Superior temporal gyrus (tissue), 1 donor: ENCODE data around the gene CPSF2.

ENCODE experiments used
- DNase-seq: peaks from one replicate; pipeline ENCODE4 v3.0.0-alpha.2; 2016; ENCODE audit errors: extremely low spot score

The CPSF2 gene

DNA sequence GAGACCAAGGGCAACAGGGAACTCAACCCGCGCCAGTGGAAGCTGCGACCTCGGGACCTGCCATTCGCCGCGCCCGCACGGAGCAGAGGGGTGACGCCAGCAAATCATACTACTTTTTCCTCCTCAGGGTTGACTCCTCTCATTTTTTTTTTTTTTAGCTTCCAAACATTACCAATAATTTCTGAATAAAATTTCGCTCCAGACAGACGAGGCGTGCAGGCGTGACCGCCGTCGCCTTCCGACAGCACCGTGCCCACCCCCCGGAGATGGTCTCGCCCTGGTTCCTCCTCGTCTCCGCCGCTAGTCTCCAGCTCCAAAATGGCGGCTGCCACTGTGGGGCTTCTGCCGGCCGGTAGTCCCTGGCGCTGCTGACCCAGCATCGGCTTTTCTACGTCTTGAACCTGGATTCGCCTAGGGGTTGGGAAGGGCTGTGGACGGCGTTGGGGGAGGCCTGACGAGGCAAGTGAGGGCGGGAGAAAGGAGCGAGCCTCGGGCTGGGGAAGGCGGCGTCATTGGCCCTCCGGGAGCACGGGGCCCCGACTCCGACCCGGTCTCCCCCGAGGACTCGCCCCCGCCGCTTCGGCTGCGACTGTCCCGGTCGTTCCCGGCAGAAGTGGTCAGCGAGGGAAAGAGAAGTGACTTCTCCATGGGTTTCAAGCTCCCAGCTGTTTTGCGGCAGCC lies at the start of gene CPSF2, which contains the start of gene NDUFB1:
TSS of gene CPSF2 (plus strand) at position 300 of the 681 bp plus-strand sequence. CDS start 9,016 bp downstream, outside the sequence.
TSS of gene NDUFB1 (minus strand) at position 37 of the 681 bp plus-strand sequence. CDS start 4,069 bp downstream, outside the sequence.
- DNase-seq = peak; percentile 92

DNA sequence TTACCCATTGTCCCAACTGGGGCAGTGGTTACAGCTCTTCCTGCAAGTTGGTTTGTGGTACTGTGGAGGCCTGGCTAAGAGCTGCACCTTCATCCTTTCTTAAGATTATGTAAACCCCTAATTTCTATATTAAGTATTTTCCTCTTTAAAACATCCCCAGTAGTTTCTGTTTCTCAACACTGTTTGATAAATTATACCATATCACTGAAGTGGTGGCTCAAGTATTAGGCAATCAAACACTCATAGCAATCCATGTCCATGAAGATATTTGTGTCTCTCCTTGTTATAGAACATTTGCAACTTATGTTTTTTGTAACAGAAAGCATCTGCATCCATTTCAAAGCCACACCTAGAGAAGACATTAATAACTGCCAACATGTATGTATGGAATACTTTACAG lies 47.2 kb upstream of the CPSF2 start:
- DNase-seq = no peak

DNA sequence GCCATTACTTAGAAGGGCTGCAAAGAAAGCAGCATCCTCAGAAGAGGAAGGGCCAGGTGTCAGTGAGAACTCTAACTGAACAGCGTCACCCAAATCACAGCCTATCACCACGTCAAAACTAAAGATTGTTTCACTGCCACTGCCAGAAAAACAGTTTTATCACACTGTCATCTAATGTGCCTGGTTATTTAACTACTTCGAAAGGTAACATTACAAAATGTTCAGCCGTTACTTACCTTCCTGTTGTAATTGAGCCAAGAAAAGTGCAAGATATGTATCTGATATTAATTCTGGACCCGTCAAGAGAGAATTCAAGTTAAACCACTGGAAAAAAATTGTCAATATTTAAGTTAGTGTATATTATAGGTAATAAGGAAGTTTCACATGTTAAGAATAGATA lies 33.3 kb upstream of the CPSF2 start:
- no peak for DNase-seq

DNA sequence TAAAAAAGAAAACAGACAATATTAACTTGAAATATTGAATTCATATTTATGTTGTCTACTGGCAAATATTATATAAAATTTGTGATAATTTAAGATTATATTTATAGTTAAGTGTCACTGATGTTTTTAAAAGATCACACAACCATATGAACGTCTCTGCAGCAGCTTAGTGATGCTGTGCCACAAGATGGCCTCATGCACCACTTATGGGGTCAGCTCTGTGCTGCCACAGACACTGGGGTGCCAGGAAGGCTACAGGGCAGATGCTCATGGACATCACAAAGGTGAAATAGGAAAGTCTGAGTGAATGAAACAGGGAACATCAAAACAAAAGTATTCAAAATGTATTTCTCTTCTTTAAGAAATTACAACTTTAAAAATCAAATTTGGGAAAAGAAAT lies 28.4 kb upstream of the CPSF2 start:
- DNase-seq = no peak

DNA sequence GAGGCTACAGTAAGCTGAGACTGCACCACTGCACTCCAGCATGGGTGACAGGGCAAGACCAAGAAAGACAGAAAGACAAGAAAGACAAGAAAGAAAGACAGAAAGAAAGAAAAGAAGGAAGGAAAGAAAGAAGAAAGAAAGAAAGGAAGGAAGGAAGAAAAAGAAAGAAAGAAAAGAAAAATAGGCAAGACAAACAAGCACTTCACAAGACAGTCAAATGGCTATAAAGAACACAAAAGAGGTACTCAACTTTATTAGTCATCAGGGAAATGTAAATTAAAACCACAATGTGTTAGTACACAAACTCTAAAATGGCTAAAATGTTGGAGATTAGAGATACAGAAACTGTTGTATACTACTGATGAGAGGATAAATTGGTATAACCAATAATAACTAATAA lies 22.0 kb upstream of the CPSF2 start:
- DNase-seq = no peak

DNA sequence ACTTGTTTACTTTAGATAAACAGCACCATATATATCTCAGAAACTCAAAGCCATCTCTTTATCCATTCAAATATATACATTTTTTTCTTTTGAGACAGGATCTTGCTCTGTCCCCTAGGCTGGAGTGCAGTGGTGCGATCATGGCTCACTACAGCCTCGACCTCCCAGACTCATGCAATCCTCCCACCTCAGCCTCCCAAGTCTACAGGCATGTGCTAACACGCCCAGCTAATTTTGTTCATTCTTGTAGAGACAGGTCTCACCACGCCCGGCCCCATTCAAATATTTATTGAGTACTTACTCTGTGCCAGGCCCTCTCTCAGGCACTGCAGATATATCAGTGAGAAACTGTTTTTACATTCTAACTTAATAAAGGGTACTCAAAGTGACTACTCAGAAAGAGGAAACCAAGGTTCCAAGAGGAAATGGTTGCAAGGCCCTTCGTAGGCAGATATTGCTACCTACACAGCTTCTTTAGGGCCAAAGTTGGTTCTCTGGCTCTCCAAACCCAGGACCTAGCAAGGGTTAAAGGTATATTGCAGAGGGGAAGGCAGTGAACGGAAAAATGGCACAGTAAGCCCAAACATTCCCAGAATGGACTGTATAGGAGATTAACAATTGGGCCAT lies 18.3 kb upstream of the CPSF2 start:
- no peak for DNase-seq

DNA sequence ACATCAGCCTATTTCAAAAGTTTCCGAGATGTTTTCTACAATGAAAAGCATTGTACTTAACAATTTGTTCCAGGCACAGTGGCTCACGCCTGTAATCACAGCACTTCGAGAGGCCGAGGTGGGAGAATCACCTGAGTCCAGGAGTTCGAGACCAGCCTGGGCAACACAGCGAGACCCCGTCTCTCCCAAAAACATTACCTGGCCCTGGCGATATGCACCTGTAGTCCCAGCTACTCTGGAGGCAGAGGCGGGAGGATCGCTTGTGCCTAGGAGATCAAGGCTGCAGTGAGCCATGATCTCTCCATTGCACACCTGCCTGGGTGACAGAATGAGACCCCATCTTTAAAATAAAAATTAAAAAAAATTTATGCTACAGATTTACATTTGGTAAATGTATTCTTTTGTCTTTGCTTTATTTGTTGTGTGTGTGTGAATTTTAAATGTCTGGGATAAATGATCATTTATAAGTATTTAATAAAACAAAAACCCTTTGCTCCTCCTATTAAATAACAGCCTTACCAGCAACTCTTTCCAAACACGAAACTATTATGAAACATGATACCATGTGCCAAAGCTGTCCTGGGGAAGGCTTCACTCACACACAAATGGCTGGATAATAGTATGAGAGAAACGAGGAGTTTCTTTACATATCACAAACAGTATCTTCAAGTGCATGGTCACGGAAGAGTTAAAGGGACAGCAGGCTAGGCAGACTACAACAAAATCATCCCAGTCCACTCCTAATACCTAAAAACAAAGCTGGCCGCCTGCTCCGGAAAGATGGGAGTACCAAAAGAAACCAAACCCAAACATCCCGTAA lies 16.5 kb upstream of the CPSF2 start:
- no peak for DNase-seq

GRCh38 chr14:92105893-92106142 lies 16.0 kb upstream of the CPSF2 start:
- no peak for DNase-seq

DNA sequence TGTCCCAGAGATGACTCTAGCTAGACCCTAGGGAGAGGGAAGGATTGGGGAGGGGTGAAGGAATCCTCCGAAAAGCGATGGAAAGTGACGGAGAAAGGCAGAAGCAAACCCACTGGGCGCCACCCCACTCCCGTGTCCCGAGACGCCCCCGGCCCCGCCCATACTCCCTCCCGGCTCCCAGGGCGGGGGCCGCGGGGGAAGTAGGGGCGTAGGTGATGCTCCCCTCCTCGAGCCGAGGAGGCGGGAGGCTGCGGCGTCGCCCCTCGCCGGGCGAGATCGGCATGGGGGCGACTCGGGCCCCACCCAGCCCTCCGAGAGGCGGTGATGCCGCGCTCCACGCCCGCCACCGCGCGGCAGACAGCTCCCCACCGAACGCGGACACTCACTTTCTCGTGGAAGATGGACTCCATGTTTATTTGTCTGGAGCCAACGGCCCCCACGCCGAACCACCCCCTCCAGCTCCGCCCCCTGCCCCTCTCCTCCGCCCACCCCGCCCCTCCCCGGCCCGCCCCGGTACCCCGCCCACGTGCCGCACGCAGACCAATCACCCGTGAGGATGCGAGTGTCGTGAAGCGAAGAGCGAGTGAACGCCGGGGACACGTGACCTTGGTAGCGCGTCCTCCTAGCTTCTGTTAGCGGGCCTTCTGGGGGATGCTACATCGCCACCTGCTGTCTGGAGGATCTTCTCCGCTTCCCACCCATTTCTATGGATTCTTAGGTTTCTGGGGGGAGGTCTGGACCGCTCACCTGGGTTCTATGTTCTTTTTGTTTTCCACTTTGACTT lies 15.4 kb upstream of the CPSF2 start, which contains the start of gene ATXN3:
TSS of gene ATXN3 (minus strand) at position 440 of the 784 bp plus-strand sequence. CDS start at position 410, 30 bp downstream.
- peak; percentile 98 for DNase-seq

- DNase-seq = no peak
Measured at GRCh38 chr14:92108345-92109254, 13.2 kb upstream of the CPSF2 start.

DNA sequence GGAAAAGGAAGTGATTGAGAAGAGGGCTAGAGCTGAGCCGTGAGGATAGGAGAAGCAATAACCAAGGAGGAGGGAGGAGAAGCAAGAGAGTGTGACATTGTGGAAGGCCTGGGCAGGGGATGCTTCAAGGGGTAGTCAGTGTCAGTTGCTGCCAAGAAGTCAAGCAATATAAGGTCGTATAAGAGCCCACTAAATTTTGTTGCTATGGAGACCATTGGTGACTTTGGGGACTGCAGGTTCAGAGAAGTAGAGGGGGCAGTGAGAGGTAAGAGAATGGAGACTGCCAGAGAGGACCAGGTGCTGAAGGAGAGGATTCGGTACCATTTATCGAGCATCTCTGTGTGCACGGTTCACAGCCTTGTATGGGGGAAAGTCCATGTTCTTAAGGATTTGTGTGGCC lies 12.3 kb upstream of the CPSF2 start:
- no peak for DNase-seq

- peak; percentile 56 for DNase-seq
Measured at GRCh38 chr14:92121207-92121669, 531 bp upstream of the CPSF2 start.

DNA sequence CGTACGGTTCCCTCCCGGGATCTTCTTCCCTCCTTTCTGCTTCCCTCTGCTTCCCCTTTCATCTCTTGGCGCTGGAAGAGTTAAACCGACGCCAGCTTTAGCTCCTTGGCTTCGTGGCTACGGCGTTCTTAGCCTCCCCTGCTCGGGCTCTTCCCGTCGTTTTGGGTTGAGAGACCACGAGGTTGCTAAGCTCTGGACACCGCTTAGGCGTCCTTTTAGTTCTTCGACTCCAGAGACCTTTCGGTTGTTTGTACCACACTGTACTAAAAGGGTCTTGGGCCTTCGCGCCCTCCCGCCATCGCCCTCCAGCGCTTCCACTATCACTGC lies 545 bp downstream of the CPSF2 start:
- peak; percentile 57 for DNase-seq

GRCh38 chr14:92122761-92123160 lies 992 bp downstream of the CPSF2 start:
- no peak for DNase-seq

GRCh38 chr14:92134456-92134855 lies 12.7 kb downstream of the CPSF2 start:
- no peak for DNase-seq

GRCh38 chr14:92135269-92135668 lies 13.5 kb downstream of the CPSF2 start:
- DNase-seq = peak; percentile 68

DNA sequence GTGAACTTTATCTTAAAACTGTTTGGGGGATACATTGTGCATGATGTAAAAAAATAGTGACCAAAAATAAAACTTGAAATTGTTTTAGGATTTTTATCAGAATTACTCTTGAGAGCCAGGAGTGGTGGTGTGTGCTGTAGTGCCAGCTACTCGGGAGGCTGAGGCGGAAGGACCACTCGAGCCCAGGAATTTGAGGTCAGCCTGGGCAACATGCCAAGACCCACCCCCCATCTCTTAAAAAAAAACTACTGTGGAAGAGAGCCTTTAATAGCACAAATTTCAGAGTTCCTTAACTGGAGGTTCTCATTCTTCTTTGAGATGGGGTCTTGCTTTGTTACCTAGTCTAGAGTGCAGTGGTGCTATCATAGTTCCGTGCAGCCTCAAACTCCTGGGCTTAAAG lies 21.5 kb downstream of the CPSF2 start:
- no peak for DNase-seq

DNA sequence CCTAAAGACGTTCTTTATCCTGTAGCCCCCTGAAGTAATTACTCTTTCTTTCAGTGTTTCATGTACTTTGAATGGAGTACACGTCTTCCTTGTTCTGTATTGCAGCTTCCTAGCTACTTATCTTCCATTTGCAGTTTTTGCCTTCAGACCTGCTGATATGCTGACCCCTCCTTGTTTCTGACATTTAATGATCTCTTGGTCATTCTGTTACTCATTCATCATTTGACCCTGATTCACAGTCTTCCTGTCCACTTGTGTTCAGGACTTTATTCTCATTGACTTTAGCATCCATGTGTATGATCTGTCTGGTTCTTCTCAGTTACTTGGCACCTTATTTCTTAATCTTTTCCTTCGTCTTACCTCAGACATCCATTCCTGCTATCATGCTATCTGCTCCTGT lies 22.2 kb downstream of the CPSF2 start:
- no peak for DNase-seq

- DNase-seq = no peak
Measured at GRCh38 chr14:92144708-92145107, 22.9 kb downstream of the CPSF2 start.

DNA sequence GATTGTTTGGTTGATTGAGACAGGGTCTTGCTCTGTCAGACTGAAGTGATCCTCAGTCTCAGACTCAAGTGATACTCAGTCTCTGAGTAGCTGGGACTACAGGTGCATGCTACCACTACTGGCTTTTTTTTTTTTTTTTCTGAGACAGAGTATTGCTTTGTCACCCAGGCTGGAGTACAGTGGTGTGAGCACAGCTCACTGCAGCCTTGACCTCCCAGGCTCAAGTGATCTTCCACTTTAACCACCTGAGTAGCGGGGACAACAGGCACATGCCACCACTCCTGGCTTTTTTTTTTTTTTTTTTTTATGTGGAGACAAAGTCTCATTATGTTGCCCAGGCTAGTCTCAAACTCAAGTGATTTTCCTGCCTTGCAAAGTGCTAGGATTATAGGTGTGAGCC lies 31.8 kb downstream of the CPSF2 start:
- no peak for DNase-seq
